ENCODE measurements around the gene CC2D2B.
"Not testable (repeated sequence)": the region's sequence is repeated elsewhere in the genome, so short reads cannot be mapped to it uniquely, and the experiment has no call there.

Gene CC2D2B, protein sequence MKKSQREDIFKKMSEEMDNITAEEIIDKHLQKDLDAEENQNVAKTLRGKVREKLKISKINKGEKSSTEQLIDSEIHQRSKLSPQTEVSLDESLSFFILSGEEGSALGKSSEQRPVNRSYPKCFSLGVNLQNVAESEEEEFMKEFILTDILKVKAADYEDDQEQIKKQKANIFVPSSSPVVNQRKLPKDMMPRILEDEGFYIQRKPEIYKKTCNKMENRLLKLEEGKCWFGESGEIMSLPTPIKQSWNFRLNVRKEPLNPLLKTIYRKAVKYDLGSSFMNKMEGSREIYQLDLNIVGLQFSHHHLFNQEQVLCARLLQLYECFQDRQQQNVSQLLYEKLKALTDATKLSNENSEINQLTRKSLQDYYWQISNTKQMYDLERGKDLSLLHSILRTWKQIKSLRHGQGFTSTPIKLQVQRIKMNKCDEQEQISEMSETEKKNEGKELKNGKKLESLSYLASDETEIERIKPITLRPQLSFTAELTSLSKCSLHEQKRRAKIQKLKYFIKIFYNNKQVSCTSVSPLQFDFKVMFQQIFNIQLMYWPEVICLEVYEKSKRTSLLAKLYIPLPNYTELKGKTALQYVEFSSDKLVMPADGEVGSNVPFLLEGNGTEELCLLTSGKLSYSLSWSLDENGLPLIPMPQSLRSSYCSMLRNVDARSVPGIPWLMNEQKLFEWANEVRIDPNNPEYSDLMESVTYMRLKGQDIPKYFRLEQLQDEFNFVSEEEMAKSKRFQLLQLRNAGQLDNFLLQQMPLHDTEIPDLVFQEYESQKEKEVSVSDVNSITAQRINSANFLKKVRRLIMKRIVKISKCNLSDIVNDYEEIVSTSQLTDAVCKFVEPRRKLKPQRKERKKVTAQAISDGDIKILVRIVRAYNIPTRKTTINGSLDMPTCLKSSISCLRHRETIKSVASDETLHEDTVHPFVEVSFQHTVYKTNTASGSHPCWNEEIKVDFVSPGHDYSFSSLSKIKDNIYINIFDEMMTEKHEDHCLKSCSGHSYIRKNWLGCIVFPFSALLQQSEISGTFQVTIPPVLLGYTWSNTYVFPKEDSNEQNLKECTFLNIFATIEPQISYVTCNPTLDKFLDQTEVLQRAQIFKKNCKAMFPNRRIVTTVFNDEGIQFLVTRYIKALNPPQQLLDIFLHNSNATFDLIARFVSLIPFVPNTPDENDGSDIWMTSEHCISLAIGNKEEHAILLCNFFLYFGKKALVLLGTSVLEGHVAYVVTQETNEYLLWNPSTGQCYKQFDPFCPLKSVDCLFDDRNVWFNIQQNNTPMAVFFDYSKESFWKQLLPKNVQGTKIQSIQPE (N-terminal part only)

DNA sequence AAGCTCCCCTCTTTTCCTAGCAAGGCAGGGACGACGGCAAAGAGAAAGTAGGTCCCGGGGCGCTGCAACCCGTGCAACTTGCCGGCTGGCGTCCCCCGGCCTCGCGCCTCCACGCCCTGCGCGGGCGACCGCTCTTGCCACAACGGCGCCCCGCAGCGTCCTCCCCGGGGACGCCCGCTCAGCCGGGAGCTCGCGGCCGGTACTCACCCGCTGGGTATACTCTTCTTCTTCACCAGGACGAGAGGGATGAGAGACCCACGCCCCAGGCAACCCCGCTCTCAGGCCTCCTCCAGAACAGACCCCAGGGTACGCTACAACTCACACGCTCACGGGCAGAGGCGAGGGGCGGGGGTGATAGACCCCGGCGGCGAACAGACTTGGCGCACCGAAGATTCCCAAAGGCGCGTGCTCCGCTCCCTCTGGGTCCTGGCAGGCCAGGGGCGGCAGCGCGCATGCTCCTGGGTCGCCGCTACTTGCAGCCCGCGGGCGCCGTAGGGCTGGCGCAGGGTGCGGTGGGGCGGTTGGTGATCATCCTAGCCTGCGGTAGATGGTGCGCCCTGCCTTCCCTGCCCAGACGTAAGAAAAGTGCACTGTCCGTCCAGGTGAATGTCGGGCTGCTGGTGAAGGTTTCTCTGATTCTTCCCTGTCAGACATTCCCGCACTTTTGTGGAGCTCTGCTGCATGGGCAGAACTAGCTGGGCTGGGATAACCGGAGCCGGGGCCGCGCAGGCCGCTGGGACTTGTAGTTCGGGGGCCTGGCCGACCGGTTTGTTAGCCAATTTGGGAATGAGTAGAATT, at the start of gene CC2D2B:
Gene CC2D2B (plus strand): TSS at position 520 of the 798 bp plus-strand sequence. CDS start 3,349 bp downstream, outside the sequence.
- peak within 1 kb of the TSS; percentile 80 for H3K27ac Mint-ChIP-seq

GRCh38 chr10:95860166-95860940, 47.4 kb upstream of the CC2D2B start:
- no peak for DNase-seq (ENCODE audit: low spot score in 2 of 2)
- no peak overlapping the region for H3K4me3 Mint-ChIP-seq
- no peaks in the 10 kb centered on the region for H3K9me3 Mint-ChIP-seq
- peaks cover 21% of the 10 kb centered on the region for H3K36me3 Mint-ChIP-seq
- peaks cover 17% of the 10 kb centered on the region for H3K4me1 Mint-ChIP-seq
- ATAC-seq (ENCODE audit: low read depth) = no peak
- H3K27me3 Mint-ChIP-seq = no peaks in the 10 kb centered on the region
- H3K27ac Mint-ChIP-seq = peak overlapping the region; percentile 84

More for the DNA sequence above, at the start of gene CC2D2B:
- Mint-ChIP-seq H3K4me3 (peak within 1 kb of the TSS; percentile 93), H3K9me3 (peaks cover 2% of the 10 kb centered on the region), H3K27me3 (no peaks in the 10 kb centered on the region), H3K4me1 (peaks cover 5% of the 10 kb centered on the region), H3K36me3 (peaks cover 7% of the 10 kb centered on the region)
- peak; percentile 85 for ATAC-seq (ENCODE audit: low read depth)
- DNase-seq (ENCODE audit: low spot score in 2 of 2) = peak; percentile 54 to 70

- H3K4me1 Mint-ChIP-seq = peaks cover 18% of the 10 kb centered on the region
- ATAC-seq (ENCODE audit: low read depth) (no peak), DNase-seq (ENCODE audit: low spot score in 2 of 2) (no peak)
- peaks cover 19% of the 10 kb centered on the region for H3K36me3 Mint-ChIP-seq
- no peaks in the 10 kb centered on the region for H3K9me3 Mint-ChIP-seq
- no peak overlapping the region for H3K4me3 Mint-ChIP-seq
- H3K27me3 Mint-ChIP-seq = no peaks in the 10 kb centered on the region
- H3K27ac Mint-ChIP-seq = peak overlapping the region; percentile 84
Measured at GRCh38 chr10:95861386-95861785, 46.4 kb upstream of the CC2D2B start.

GRCh38 chr10:95864906-95865813, 42.6 kb upstream of the CC2D2B start:
- ATAC-seq (ENCODE audit: low read depth) = peak; percentile 99
- peak overlapping the region; percentile 81 for H3K27ac Mint-ChIP-seq
- peaks cover 18% of the 10 kb centered on the region for H3K4me1 Mint-ChIP-seq
- peaks cover 23% of the 10 kb centered on the region for H3K36me3 Mint-ChIP-seq
- no peak overlapping the region for H3K4me3 Mint-ChIP-seq
- H3K27me3 Mint-ChIP-seq = no peaks in the 10 kb centered on the region
- DNase-seq (ENCODE audit: low spot score in 2 of 2) = peak; percentile 54 to 67
- H3K9me3 Mint-ChIP-seq = no peaks in the 10 kb centered on the region

- ATAC-seq (ENCODE audit: low read depth) = no peak
- Mint-ChIP-seq H3K27ac (peak overlapping the region; percentile 81), H3K4me1 (peaks cover 18% of the 10 kb centered on the region), H3K27me3 (no peaks in the 10 kb centered on the region), H3K4me3 (no peak overlapping the region), H3K9me3 (no peaks in the 10 kb centered on the region), H3K36me3 (peaks cover 27% of the 10 kb centered on the region)
- no peak for DNase-seq (ENCODE audit: low spot score in 2 of 2)
Measured at GRCh38 chr10:95865814-95866466, 41.8 kb upstream of the CC2D2B start.

DNA sequence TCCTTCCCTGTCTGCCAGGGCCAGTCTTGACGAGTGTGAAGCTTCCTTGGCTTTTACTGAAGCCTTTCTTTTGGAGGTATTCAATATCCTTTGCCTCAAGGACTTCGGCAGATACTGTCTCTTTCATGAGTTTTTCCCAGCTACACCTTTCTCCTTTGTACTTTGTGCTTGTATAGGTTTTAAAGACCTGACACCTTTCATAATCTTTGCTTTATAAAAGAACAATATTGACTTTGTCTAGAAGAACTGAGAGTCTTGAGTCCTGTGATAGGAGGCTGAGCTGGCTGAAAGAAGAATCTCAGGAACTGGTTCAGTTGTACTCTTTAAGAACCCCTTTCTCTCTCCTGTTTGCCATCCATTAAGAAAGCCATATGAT, 41.3 kb upstream of the CC2D2B start:
- H3K36me3 Mint-ChIP-seq = peaks cover 23% of the 10 kb centered on the region
- H3K27me3 Mint-ChIP-seq = no peaks in the 10 kb centered on the region
- DNase-seq (ENCODE audit: low spot score in 2 of 2) (no peak), ATAC-seq (ENCODE audit: low read depth) (no peak)
- no peaks in the 10 kb centered on the region for H3K9me3 Mint-ChIP-seq
- H3K27ac Mint-ChIP-seq = peak overlapping the region; percentile 81
- peaks cover 18% of the 10 kb centered on the region for H3K4me1 Mint-ChIP-seq
- H3K4me3 Mint-ChIP-seq = no peak overlapping the region

GRCh38 chr10:95867866-95868265, 39.9 kb upstream of the CC2D2B start:
- Mint-ChIP-seq H3K27ac (peak overlapping the region; percentile 47), H3K4me1 (peaks cover 18% of the 10 kb centered on the region), H3K9me3 (no peaks in the 10 kb centered on the region), H3K36me3 (peaks cover 31% of the 10 kb centered on the region), H3K27me3 (no peaks in the 10 kb centered on the region), H3K4me3 (no peak overlapping the region)
- ATAC-seq (ENCODE audit: low read depth) (no peak), DNase-seq (ENCODE audit: low spot score in 2 of 2) (no peak)

GRCh38 chr10:95872158-95872711, 35.5 kb upstream of the CC2D2B start:
- Mint-ChIP-seq H3K36me3 (peaks cover 47% of the 10 kb centered on the region), H3K9me3 (peaks cover 4% of the 10 kb centered on the region), H3K27ac (peak overlapping the region; percentile 86), H3K4me3 (no peak overlapping the region), H3K4me1 (peaks cover 4% of the 10 kb centered on the region), H3K27me3 (no peaks in the 10 kb centered on the region)
- DNase-seq (ENCODE audit: low spot score in 2 of 2) (no peak), ATAC-seq (ENCODE audit: low read depth) (no peak)

DNA sequence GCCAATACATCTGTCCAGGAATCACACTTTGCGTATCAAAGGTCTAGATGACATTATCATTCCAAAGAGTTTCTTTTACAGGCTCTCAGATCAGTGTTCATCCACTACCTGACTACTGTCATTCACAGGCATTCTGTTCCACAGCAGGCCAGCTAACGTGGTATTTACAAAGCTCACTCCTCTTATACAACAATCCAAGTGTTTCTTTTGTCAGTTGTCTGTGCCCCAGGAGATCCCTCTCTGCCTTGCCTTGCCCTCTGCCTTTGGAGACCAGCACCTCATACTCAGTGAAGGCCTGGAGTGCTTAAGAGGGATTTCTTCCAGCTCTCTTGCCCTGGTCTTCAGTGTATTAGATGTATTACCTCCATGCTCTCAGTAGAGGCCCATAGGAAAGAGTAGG, 34.6 kb upstream of the CC2D2B start:
- H3K27me3 Mint-ChIP-seq = no peaks in the 10 kb centered on the region
- H3K36me3 Mint-ChIP-seq = peaks cover 44% of the 10 kb centered on the region
- peaks cover 4% of the 10 kb centered on the region for H3K4me1 Mint-ChIP-seq
- ATAC-seq (ENCODE audit: low read depth) (no peak), DNase-seq (ENCODE audit: low spot score in 2 of 2) (no peak)
- H3K9me3 Mint-ChIP-seq = peaks cover 4% of the 10 kb centered on the region
- peak overlapping the region; percentile 86 for H3K27ac Mint-ChIP-seq
- H3K4me3 Mint-ChIP-seq = no peak overlapping the region

DNA sequence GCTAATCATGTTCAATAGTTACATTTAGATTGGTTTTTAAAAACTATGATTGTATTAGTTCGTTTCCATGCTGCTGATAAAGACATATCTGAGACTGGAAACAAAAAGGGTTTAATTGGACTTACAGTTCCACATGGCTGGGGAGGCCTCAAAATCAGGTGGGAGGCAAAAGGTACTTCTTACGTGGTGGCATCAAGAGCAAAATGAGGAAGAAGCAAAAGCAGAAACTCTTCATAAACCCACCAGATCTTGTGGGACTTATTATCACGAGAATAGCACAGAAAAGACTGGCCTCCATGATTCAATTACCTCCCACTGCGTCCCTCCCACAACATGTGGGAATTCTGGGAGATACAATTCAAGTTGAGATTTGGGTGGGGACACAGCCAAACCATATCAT, 34.1 kb upstream of the CC2D2B start:
- H3K27ac Mint-ChIP-seq = peak overlapping the region; percentile 86

GRCh38 chr10:95874783-95875182, 33.0 kb upstream of the CC2D2B start:
- Mint-ChIP-seq H3K27ac (peak overlapping the region; percentile 3), H3K36me3 (peaks cover 44% of the 10 kb centered on the region)
- not testable (repeated sequence) for H3K4me3 Mint-ChIP-seq; ATAC-seq (ENCODE audit: low read depth); H3K9me3 Mint-ChIP-seq; DNase-seq (ENCODE audit: low spot score in 2 of 2); H3K4me1 Mint-ChIP-seq; H3K27me3 Mint-ChIP-seq

More for the DNA sequence above, 34.1 kb upstream of the CC2D2B start:
- no peak for ATAC-seq (ENCODE audit: low read depth)
- peaks cover 4% of the 10 kb centered on the region for H3K4me1 Mint-ChIP-seq
- H3K36me3 Mint-ChIP-seq = peaks cover 44% of the 10 kb centered on the region
- peaks cover 4% of the 10 kb centered on the region for H3K9me3 Mint-ChIP-seq
- no peaks in the 10 kb centered on the region for H3K27me3 Mint-ChIP-seq
- H3K4me3 Mint-ChIP-seq = no peak overlapping the region
- DNase-seq (ENCODE audit: low spot score in 2 of 2) = no peak

Measured in memory B cell (primary cell).